Measurements from ENCODE around the gene ZNF365.
A peak's percentile ranks its signal among the peaks of the same experiment; 100 is the strongest.
"Not testable (repeated sequence)": the region's sequence is repeated elsewhere in the genome, so short reads cannot be mapped to it uniquely, and the experiment has no call there.

Gene ZNF365, protein sequence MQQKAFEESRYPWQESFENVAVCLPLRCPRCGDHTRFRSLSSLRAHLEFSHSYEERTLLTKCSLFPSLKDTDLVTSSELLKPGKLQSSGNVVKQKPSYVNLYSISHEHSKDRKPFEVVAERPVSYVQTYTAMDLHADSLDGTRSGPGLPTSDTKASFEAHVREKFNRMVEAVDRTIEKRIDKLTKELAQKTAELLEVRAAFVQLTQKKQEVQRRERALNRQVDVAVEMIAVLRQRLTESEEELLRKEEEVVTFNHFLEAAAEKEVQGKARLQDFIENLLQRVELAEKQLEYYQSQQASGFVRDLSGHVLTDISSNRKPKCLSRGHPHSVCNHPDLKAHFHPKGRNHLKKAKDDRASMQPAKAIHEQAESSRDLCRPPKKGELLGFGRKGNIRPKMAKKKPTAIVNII

GRCh38 chr10:62373995-62374861 lies at the start of gene ZNF365:
TSS of gene ZNF365 (plus strand) at chr10:62374369. CDS start at chr10:62376194, 1,825 bp downstream.
- peak; percentile 82 for DNase-seq (ENCODE audit: low read depth, low spot score)

DNA sequence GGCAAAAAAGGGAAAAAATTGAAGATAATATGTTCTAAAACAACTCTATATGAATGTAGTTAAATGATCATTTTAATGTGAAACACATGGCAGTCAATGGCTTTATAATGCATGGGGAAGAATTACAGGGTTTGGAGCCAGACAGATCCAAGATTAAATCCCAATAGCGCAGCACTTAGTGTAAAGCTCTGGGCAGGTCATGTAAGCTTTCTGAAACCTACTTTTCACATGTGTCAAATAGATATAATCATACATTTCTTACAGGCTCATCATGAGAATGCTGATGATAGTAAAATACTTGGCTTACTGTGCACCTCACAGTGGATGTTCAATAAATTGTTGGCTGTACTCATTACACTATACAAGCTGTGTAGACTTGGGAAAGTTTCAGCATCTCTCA lies 48.0 kb upstream of the ZNF365 start:
- no peak for DNase-seq (ENCODE audit: low read depth, low spot score)

DNA sequence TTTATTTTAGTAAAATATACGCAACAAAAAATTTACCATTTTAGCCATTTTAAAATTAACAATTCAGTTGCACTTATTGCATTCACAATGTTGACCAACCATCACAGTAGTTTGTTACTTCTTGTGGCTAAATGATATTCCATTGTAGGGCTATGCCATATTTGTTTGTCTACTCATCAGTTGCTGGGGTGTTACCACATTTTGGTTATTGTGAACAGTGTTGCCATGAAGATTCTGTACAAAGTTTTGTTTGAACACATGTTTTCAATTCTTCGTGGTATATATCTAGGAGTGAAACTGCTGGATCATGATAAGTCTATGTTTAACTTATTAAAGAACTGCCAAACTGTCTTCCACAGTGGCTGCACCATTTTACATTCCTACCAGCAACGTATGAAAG lies 46.3 kb upstream of the ZNF365 start:
- DNase-seq (ENCODE audit: low read depth, low spot score) = no peak

DNA sequence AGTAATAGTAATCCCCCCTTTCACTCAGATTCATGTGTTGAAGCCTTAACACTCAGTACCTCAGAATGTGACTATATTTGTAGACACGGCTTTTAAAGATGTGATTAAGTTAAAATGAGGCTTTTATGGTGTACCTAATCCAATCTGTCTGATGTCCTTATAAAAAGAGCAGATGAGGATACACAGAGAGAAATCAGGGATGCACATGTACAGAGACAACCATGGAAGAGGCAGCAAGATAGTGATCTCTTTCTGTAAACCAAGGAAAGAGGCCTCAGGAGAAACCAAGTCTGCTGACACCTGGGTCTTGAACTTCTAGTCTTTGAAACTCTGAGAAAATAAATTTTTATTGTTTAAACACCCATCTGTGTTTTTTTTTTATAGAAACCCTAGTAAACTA lies 44.0 kb upstream of the ZNF365 start:
- no peak for DNase-seq (ENCODE audit: low read depth, low spot score)

GRCh38 chr10:62332406-62332805 lies 41.8 kb upstream of the ZNF365 start:
- DNase-seq (ENCODE audit: low read depth, low spot score) = no peak

DNA sequence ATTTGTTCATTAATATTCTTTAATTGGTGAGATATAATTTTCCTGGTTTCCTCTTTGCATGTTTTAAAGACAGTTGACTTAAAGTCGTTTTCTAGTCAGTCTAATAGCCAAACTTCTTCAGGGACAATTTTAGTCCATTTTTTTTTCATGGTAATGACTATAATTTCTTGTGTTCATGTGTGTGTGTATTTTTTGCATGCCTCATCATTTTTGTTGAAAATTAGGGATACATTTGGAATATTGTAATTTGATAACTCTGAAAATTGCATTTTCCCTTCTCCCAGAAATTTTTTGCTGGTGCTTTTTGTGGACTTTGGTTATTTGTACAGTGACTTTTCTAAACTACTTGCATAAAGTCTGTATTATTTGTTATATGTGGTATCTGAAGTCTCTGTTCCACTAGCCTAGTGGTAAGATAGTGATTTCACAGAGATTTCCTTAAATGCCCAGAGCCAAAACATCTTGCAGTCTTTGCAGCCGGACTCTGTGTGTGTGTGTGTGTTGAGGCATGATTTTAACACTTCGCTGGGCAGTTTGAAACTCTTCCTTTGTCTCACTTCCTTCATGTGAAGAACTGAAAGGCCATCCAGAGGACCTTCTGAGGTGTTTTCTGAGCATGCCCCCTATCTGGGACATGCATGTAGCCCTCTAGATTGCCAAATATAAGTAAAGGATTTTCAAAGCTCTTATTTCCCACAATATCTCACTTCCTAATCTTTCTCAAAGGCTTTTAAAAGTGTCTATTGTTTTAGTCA lies 40.9 kb upstream of the ZNF365 start:
- no peak for DNase-seq (ENCODE audit: low read depth, low spot score)

DNA sequence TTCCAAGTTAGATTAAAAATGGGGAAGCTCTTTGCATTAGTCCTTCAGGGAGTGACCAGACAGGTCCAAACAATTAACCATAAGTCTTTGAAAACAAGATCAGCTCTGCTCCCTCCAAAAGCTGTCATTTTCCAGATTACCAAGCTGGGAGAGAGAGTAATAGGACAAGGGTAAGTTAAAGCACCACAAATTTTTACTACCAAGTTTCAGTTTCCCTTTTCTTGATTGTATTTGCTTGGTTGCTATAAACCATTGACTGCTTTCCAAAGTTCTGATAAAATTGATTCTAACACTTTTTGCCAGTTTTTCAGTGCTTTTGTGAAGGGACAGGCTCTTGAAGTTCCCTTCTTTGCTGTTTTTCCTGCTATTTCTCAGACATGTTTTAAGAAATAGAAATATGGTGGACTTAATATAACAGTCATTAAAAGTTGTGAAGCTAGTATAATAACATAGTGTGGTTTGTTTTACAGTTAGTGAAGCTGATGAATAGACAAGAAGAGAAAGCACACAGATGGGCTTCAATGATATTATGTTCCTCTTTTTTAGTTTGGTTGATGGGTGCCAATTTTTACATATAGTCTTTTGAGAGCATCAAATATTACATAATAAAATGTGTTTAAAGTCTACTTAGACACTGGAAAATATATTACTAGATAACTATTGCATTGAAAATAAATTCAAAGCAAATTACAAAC lies 40.0 kb upstream of the ZNF365 start:
- no peak for DNase-seq (ENCODE audit: low read depth, low spot score)

DNA sequence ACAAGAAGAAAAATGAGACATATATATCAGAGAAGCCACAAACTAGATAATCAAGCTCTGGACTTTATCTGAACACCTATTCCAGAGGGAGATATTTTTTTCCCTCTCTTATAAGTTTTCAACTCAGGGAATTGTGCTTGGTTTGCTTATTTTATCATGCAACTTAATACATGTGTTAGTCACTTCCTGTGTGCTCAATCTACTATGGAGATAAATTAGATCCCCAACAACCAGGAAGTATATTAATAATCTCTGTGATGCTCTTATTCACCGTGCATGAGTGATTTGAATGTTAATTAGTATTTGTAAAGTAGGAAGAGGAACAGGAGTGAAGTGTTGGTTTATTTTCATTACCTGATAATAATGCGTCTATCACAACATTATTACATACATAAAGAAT lies 38.8 kb upstream of the ZNF365 start:
- no peak for DNase-seq (ENCODE audit: low read depth, low spot score)

DNA sequence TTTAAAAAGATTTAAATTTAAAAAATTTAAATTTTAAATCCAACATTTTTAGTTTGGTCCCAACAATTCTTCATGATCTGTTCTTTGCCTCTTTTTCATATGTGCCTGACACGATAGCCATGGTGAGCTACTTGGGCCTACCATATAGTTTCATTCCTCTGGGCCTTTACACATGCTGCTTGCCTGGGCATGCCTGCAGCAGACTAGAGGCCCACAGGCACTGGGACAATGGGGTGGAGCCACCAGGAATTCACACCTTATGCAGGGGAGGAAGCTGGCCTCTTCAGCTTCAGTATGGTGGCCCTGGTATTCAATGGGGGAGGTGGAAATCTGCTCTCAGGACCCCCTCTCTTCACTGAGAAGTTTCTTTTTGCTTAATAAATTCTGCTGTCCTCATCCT lies 37.8 kb upstream of the ZNF365 start:
- DNase-seq (ENCODE audit: low read depth, low spot score) = no peak

- DNase-seq (ENCODE audit: low read depth, low spot score) = no peak
Measured at GRCh38 chr10:62341419-62341818, 32.8 kb upstream of the ZNF365 start.

DNA sequence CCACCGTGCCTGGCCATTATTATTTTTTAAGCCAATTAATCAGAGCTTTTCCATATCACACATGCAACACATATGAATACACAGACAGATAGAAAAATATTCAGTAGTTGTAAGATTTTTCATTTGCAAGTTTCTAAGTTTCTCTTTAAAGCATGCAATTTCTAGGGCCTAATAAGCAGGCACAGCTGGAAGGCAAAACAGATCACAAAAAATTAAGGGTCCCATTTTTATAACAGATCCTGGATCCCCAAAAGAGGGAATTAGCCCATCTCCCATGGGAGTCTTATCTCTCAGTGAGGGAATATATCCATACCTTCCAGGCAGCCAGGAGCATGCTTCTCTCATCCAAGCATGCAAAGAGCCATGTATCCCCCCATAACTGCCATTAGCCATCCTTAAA lies 31.2 kb upstream of the ZNF365 start:
- no peak for DNase-seq (ENCODE audit: low read depth, low spot score)

DNA sequence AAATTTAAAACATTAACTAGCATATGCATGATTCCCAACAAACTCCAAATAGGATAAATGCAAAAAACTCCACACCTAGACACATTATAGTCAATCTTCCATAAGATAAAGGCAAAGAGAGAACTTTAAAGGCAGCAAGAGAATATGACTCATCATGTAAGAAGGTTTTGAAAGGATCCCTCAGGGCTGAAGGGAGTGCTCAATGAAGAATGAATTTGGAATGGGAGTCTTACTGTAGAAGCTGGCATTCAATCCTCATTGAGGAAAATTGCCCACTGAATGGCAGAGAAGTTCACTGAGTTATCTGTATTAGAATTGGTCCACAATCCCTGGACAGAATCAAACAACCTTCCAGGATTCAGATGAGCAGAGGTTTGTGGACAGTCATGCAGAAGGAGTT lies 26.1 kb upstream of the ZNF365 start:
- DNase-seq (ENCODE audit: low read depth, low spot score) = no peak

- DNase-seq (ENCODE audit: low read depth, low spot score) = peak; percentile 29
Measured at GRCh38 chr10:62352356-62352970, 21.7 kb upstream of the ZNF365 start.

DNA sequence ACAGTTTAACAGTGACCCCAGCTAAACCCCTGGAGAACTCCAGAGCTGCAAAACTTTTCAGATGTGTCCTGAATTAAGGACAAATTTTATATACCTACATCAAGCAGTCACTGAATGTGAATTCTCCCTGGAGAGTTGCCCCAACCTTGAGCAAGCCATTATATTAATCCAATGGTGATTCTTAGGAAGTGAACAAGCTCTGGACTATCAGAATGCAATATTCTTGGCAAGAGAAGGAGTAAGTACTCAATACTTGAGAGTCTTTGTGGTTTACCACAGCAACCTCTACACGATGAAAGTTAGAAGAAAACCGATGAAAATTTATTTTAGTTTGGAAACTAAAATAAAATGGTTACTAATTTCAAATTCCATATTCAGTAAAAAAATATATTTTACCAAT lies 19.3 kb upstream of the ZNF365 start:
- peak; percentile 67 for DNase-seq (ENCODE audit: low read depth, low spot score)

DNA sequence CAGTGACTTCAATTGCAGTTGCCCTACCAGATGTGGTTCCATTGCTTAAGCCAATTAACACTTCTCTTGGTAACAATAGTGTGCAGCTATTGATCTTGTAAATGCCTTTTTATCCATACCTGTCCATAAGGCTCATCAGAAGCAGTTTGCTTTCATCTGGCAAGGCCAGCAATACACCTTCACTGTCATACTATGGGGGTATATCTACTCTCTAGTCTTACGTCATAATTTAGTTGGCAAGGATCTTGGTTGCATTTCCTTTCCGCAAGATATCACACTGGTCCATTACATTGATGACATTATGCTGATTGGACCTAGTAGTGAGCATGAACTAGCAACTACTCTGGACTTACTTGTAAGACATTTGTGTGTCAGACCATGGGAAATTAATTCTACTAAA lies 17.7 kb upstream of the ZNF365 start:
- DNase-seq (ENCODE audit: low read depth, low spot score) = no peak

DNA sequence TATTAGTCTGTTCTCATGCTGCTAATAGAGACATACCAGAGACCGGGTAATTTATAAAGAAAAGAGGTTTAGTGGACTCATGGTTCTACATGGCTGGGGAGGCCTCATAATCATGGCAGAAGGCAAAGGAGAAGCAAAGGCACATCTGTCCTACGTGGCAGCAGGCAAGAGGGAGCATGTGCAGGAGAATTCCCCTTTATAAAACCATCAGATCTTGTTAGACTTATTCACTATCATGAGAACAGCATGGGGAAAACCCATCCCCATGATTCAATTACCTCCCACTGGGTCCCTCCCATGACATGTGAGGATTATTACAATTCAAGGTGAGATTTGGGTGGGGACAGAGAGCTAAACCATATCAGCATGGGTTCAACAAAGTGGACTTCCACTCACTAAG lies 16.0 kb upstream of the ZNF365 start:
- not testable (repeated sequence) for DNase-seq (ENCODE audit: low read depth, low spot score)

GRCh38 chr10:62373639-62373994 lies 552 bp upstream of the ZNF365 start:
- DNase-seq (ENCODE audit: low read depth, low spot score) = no peak

- peak; percentile 39 for DNase-seq (ENCODE audit: low read depth, low spot score)
Measured at GRCh38 chr10:62374862-62375710, 917 bp downstream of the ZNF365 start.

DNA sequence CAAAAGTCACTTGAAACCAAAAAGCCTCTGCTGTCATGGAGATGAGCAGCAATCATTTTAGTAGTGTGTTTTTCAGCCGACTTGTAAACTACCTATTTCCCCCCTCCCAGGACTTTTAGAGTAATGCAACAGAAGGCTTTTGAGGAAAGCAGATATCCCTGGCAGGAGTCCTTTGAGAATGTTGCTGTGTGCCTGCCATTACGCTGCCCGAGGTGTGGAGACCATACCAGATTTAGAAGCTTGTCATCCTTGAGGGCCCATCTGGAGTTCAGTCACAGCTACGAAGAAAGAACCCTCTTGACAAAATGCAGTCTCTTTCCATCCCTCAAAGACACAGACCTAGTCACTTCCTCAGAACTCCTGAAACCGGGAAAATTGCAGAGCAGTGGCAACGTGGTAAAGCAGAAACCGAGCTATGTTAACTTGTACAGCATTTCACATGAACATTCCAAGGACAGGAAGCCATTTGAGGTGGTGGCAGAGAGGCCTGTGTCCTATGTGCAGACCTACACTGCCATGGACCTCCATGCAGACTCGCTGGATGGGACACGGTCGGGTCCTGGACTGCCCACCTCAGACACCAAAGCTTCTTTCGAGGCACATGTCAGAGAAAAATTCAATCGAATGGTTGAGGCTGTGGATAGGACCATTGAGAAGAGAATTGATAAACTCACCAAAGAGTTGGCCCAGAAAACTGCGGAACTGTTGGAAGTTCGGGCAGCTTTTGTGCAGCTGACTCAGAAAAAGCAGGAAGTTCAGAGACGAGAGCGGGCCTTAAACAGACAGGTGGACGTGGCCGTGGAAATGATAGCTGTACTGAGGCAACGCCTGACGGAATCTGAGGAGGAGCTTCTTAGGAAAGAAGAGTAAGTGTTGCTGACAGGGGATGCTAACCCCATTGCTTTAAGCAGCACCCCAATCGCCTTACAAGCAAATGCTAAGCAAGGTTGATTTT lies 2.2 kb downstream of the ZNF365 start:
- DNase-seq (ENCODE audit: low read depth, low spot score) = no peak

Data from astrocyte of the hippocampus (primary cell).